Gastrocnemius medialis (tissue), 4 donors: ENCODE measurements around the gene ZNF689. TPM values are rescaled to one million over a fixed set of nuclear protein-coding genes. Genes with fewer than 3 reads are reported as not detected.
"Not testable (repeated sequence)": the region's sequence is repeated elsewhere in the genome, so short reads cannot be mapped to it uniquely, and the experiment has no call there.

Source experiments
- ATAC-seq, 2 donors: fragments of 150-250 bp; one replicate each; pipeline ENCODE4 v1.9.1; 2016
- DNase-seq, 2 donors: peaks; one replicate each; pipeline ENCODE4 v3.0.0-alpha.2; 2019
- H3K27ac ChIP-seq, 4 donors: fragments of 200-600 bp; sonication (generic); 1 replicate in 1 of 4; 2 replicates in 3 of 4; pipeline ENCODE4 v1.5.1; 2016 to 2018; ENCODE audit warnings: mild to moderate bottlenecking in 2 of 4, moderate library complexity in 1 of 4
- H3K27me3 ChIP-seq, 3 donors: fragments of 200-600 bp; sonication (generic) in 2 of 3; 1 replicate in 1 of 3; 2 replicates in 2 of 3; pipeline versions ENCODE4 v1.5.1 to v1.6.0; 2016 to 2019; ENCODE audit warnings: mild to moderate bottlenecking in 1 of 3, moderate library complexity in 1 of 3
- H3K36me3 ChIP-seq, 2 donors: fragments of 200-600 bp; sonication (generic) in 1 of 2; one replicate each; pipeline ENCODE4 v1.5.1; 2017 to 2018
- H3K4me1 ChIP-seq, 2 donors: fragments of 200-600 bp; sonication (generic) in 1 of 2; one replicate each; pipeline ENCODE4 v1.5.1; 2016 to 2017; ENCODE audit warnings: mild to moderate bottlenecking in 2 of 2
- H3K4me3 ChIP-seq, 4 donors: fragments of 200-600 bp; sonication (generic) in 3 of 4; 1 replicate in 1 of 4; 2 replicates in 3 of 4; pipeline ENCODE4 v1.5.1; 2016 to 2019; ENCODE audit warnings: mild to moderate bottlenecking in 2 of 4
- H3K9me3 ChIP-seq, 3 donors: fragments of 200-600 bp; sonication (generic) in 2 of 3; 1 replicate in 1 of 3; 2 replicates in 2 of 3; pipeline ENCODE4 v1.5.1; 2016 to 2019
- CTCF ChIP-seq, 5 experiments: fragments of 450-650 bp in 3 of 5; fragments of 200-600 bp in 2 of 5; sonication (generic) in 2 of 5; IDR thresholded peaks in 4 of 5; conservative IDR thresholded peaks in 1 of 5; 1 replicate in 4 of 5; 2 replicates in 1 of 5; pipeline ENCODE4 v1.5.1; 2016 to 2019; ENCODE audit warnings: antibody characterized with exemption in 5 of 5, mild to moderate bottlenecking in 3 of 5, moderate library complexity in 3 of 5
- POLR2A ChIP-seq, 2 donors: fragments of 450-650 bp; IDR thresholded peaks; one replicate each; pipeline ENCODE4 v1.6.1; 2017; ENCODE audit warnings: antibody characterized with exemption in 2 of 2, mild to moderate bottlenecking in 2 of 2, moderate library complexity in 2 of 2
- in situ Hi-C, 4 donors: fragments of 200-750 bp; cut with MboI; loops; one replicate each; pipeline versions ENCODE4 v1.15.0 to v1.8.0; 2017; ENCODE audit warnings: low sequenced_read_pairs in 4 of 4
- intact Hi-C: fragments of 100-400 bp; cut with DNase I; formaldehyde crosslinking; loops from one replicate; pipeline ENCODE4 v1.15.1; 2023; ENCODE audit warnings: low total_unique reads
- total RNA-seq, 4 donors: library from RNA; depleted of rRNA; stranded (reverse); fragments of >200 nt; gene quantifications; one replicate each; pipeline versions ENCODE4 v1.1.0 to v1.2.3, GENCODE V29; 2016

Gene ZNF689
- total RNA-seq, 4 donors from 2014 or later, result 2.9 to 6.3 (median 6.1) TPM

DNA sequence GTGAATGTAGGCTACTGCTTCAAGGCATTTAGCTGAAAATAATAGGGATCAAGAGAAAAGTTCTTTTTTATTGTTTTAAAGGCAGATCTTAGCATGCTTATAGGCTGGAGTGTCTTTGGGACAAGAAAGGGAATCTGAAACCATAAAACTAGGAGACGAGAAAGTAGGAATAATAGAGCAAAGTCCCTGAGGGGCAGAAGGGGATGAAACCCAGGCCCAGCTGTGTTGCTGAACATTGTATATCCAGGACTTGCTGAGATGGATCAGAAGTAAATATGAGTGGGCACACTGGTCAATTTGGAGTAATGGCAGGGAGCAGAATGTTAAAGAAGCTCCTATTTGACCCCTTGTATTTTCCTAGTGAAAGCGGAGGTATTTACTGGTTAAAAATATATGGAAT lies 9.3 kb downstream of the ZNF689 start:
- TF ChIP-seq CTCF (IDR thresholded peaks at IDR 0.05 in 4 of 5, conservative IDR thresholded peaks at IDR 0.05 in 1 of 5) (no peak), POLR2A (IDR thresholded peaks at IDR 0.05) (no peak)
- in situ Hi-C loops, result no loop called here

GRCh38 chr16:30600215-30600614 lies 10.0 kb downstream of the ZNF689 start:
- no peaks in the 10 kb centered on the region for H3K9me3 ChIP-seq
- intact Hi-C loops (no loop called here), in situ Hi-C loops (no loop called here)
- DNase-seq, result no peak
- ATAC-seq, result no peak
- TF ChIP-seq POLR2A (IDR thresholded peaks at IDR 0.05), result no peak
- peaks cover 0 to 25% of the 10 kb centered on the region in 2 donors for H3K36me3 ChIP-seq
- no peak overlapping the region for H3K4me3 ChIP-seq
- no peak overlapping the region for H3K27ac ChIP-seq
- no peaks in the 10 kb centered on the region for H3K4me1 ChIP-seq
- no peaks in the 10 kb centered on the region for H3K27me3 ChIP-seq

More for the DNA sequence above, 9.3 kb downstream of the ZNF689 start:
- Histone ChIP-seq H3K4me1 (no peaks in the 10 kb centered on the region), H3K9me3 (no peaks in the 10 kb centered on the region), H3K27me3 (no peaks in the 10 kb centered on the region), H3K27ac (no peak overlapping the region), H3K36me3 (peaks cover 0 to 30% of the 10 kb centered on the region in 2 donors), H3K4me3 (no peak overlapping the region)
- intact Hi-C loops, result no loop called here
- no peak for DNase-seq
- no peak for ATAC-seq

DNA sequence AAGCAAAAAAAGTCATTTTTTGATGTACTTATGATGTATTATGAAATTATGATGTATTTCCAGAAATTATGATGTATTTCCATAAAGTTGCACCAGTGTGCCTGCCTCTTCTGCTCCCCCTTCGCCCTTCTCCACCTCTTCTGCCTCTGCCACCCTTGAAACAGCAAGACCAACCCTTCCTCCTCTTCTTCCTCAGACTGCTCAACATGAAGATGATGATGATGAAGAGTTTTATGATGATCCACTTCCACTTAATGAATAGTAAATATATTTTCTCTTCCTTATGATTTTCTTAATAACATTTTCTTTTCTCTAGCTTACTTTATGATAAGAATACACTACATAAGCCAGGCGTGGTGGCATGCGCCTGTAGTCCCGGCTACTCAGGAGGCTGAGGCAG lies 17.3 kb downstream of the ZNF689 start:
- in situ Hi-C loops, result no loop called here
- no peak overlapping the region for H3K27ac ChIP-seq
- H3K9me3 ChIP-seq, result no peaks in the 10 kb centered on the region
- no peaks in the 10 kb centered on the region for H3K27me3 ChIP-seq
- DNase-seq (no peak), ATAC-seq (no peak)
- no peaks in the 10 kb centered on the region for H3K4me1 ChIP-seq
- TF ChIP-seq CTCF (IDR thresholded peaks at IDR 0.05 in 4 of 5, conservative IDR thresholded peaks at IDR 0.05 in 1 of 5), result no peak
- no peak for TF ChIP-seq POLR2A (IDR thresholded peaks at IDR 0.05)
- intact Hi-C loops, result no loop called here
- no peak overlapping the region for H3K4me3 ChIP-seq
- H3K36me3 ChIP-seq, result no peaks in the 10 kb centered on the region

- ATAC-seq, H3K36me3 ChIP-seq, H3K4me1 ChIP-seq, DNase-seq, H3K4me3 ChIP-seq, H3K27ac ChIP-seq, H3K27me3 ChIP-seq, in situ Hi-C loops, intact Hi-C loops, H3K9me3 ChIP-seq: not testable (repeated sequence)
These were observed 19.3 kb downstream of the ZNF689 start for GRCh38 chr16:30590869-30591268.

GRCh38 chr16:30589582-30589981 lies 20.6 kb downstream of the ZNF689 start:
- intact Hi-C loops, ATAC-seq, in situ Hi-C loops: not testable (repeated sequence)

DNA sequence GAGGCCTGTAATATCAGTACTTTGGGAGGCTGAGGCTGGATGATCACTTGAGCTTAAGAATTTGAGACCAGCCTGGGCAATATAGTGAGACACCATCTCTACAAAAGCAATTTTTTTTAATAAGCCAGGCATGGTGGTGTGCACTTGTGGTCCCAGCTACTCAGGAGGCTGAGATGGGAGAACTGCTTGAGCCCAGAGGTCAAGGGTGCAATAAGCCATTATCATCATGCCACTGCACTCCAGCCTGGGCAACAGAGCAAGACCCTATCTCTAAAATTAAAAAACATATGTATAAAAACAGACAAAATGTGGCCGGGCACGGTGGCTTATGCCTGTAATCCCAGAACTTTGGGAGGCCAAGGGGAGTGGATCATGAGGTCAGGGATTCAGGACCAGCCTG lies 21.5 kb downstream of the ZNF689 start:
- H3K4me3 ChIP-seq, result no peak overlapping the region
- DNase-seq, result no peak
- no peaks in the 10 kb centered on the region for H3K9me3 ChIP-seq
- H3K4me1 ChIP-seq, result peaks cover 14% of the 10 kb centered on the region in 2 donors
- no peaks in the 10 kb centered on the region for H3K36me3 ChIP-seq
- no peak overlapping the region for H3K27ac ChIP-seq
- in situ Hi-C loops, result no loop called here
- H3K27me3 ChIP-seq, result no peaks in the 10 kb centered on the region
- intact Hi-C loops, result no loop called here
- TF ChIP-seq CTCF (IDR thresholded peaks at IDR 0.05 in 4 of 5, conservative IDR thresholded peaks at IDR 0.05 in 1 of 5) (no peak), POLR2A (IDR thresholded peaks at IDR 0.05) (no peak)
- ATAC-seq, result no peak

More at GRCh38 chr16:30589582-30589981, 20.6 kb downstream of the ZNF689 start:
- not testable (repeated sequence) for H3K36me3 ChIP-seq, H3K27me3 ChIP-seq, H3K4me3 ChIP-seq, H3K27ac ChIP-seq, H3K9me3 ChIP-seq, DNase-seq
- peaks cover 9 to 11% of the 10 kb centered on the region in 2 donors for H3K4me1 ChIP-seq
